Measurements from ENCODE around the gene NDC80. TPM values are rescaled to one million over a fixed set of nuclear protein-coding genes. Genes with fewer than 3 reads are reported as not detected.

Gene NDC80
- total RNA-seq, 2 experiments from 2014 or later = 66.0 to 67.0 TPM

Other genes with a start within 250 kb of the NDC80 start
- 10 to 100 TPM; 22.7 to 25.8 TPM for gene METTL4, start 52 bp upstream of the NDC80 start, total RNA-seq
- 100 to 1,000 TPM; 171 to 177 TPM for gene SMCHD1, start 84.2 kb downstream of the NDC80 start, total RNA-seq